Stimulated activated CD8-positive, alpha-beta memory T cell treated with anti-CD3 and anti-CD28 coated beads, Interleukin-15, amount 100 ng/mL, for 48 hours (primary cell): ENCODE data around the gene MYLK.

Experiments
- DNase-seq, 2 donors: peaks; one replicate each; pipeline ENCODE4 v3.0.0-alpha.2; 2020; ENCODE audit warnings: low read depth in 2 of 2

MYLK gene

DNA sequence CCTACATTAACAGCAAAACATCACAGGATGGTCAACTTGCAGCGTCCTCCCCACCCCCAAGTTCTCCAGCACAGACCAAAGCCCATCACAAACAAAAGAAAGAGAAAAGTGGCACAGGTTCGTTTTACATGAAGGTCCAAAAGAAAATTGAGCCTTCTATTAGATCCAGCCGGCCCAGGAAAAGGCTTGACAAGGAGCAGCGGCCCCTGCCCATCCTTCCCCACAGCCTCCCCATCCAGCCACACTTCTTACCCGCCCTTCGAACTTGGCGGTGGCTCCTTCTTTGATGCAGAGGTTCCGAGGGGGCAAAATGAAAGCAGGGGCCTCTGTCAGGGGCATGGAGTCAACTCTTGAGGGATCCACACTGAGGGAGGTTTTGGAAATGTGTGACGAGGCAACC lies 90.7 kb downstream of the MYLK start:
- DNase-seq = no peak

DNA sequence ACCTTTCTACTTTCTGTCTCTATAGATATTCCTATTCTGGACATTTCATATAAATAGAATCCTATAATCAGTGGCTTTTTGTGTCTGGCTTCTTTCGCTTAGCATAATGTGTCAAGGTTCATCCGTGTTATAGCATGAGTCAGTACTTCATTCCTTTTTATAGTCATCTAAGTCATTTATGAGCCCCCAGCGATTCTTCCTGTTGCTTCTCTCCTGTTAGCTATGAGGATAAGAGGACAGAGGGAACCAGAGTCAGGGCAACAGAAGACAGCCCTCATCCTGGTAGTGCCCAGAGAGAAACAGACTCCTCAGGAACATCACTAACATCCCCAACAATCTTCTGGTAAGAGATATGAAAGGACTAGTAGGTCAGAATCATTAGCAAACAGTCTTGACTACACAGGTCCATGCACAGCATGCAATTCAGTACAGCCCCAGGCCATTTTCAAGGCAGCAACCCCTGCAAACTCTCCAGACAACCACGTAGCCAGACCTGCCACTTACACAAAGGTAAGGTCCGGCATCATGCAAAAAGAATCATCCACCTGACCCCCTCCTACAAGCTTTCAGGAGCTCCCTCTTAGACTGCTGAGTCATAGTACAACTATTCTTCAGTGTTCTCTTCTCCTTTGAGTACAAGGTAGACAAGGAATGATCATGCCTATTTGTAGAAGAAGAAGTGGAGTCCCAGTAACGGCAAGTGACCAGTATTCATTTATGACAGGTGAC lies 91.5 kb downstream of the MYLK start:
- DNase-seq = no peak

DNA sequence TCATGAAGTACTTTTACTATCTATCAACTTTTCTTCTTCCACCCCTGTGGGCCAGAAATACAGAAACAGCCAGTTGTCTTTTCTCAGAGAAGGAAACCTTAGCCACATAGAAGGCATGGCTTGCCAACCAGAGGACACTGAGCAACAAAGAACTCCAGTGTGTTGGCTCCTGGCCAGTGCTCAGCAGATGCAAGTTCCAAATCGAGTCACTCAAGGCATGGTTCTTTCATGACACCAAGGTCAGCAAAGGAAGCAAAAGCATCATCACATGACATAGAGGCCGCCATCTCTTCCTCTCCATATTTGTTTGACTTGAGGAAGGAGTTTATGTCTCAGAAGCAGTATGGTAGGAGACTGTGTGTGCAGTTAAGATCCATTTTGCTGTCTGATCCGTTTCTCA lies 92.2 kb downstream of the MYLK start:
- no peak for DNase-seq

DNA sequence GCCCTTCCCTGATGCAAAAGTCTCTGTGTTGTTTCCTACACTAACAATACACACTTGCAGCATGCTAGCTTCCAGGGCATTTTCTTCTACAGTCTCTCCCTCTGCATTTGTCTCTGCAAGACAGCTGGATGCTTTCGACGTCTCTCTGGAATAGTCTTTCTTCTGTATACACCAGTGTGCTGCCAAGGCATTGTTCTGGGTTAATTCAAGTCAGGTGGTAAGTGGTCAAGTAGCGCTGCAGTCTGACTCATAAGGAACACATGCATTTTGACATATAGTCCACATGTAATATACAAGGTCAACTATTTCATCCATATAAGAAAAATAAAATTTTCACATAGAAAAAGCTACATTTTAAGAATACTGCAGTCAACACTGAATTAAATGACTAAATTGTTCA lies 92.7 kb downstream of the MYLK start:
- no peak for DNase-seq

DNA sequence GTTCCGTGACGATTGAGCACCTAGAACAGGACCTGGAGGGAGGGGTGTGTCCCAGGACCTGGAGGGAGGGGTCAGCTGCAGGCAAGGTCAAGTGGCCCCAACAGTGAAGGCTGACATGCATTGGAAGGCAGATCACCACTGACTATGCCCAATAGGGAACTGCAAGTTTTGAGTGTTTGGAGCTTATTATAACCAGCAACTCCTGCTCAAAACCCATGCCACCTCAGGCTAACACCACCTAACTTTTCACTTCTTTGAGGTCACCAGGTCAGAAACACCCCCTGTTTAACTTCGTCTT lies 93.1 kb downstream of the MYLK start:
- DNase-seq = no peak

DNA sequence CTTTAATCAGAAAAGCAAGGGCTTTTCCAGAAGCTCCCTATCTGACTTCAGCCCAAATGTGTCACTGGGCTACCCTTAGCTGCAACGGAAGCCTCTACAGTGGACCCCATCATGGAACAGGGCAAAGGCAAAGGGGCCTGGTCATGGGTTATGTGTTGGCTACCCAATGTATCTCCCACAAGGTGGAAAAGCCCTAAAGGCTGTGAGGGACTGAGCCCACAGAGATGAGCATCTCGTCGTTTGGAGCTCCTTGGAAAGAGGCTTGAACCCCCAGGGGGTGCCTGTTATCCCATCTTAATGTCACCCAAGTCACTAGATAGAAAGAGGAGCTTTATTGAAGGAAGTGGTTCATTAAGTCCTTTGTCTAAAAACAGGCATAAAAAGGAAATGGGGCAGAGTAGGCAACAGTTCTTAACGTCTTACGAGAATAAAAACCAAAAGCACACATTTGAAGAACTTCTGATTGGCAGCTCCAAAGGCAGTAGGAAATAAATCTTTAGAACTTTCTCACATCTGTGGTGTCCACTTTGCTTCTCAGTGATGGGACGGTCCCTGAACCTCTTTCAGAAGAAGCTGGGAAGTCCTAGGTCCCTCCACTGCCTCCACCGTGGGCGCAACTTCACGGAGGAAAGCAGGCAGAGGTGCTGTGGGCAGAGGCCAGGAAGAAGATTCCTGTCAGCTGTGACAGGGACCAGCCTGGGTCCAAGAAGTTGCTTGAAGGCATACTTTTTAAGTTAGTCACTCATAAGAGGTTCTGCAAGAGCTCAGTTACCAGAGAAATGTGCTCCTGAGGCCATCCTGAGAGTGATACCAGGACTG lies 93.7 kb downstream of the MYLK start:
- no peak for DNase-seq

DNA sequence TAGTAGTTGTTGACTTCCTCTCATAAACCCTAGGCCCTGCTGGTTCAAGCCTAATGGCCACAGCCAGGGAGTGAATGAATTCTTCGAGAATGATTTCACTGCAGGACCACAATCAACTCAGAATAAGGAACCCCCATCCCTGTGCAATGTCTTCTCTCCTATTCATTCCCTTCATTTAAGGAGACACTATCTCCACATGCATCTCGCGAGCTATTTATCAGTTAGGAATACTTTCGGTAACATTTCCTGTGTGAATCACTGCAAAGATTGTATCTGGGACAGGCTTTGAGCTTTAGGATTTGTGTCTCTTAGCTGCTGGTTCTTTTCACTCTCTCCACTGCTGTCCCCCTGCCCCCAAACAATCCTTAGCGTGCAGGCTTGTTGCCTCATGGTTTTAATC lies 94.4 kb downstream of the MYLK start:
- DNase-seq = no peak

DNA sequence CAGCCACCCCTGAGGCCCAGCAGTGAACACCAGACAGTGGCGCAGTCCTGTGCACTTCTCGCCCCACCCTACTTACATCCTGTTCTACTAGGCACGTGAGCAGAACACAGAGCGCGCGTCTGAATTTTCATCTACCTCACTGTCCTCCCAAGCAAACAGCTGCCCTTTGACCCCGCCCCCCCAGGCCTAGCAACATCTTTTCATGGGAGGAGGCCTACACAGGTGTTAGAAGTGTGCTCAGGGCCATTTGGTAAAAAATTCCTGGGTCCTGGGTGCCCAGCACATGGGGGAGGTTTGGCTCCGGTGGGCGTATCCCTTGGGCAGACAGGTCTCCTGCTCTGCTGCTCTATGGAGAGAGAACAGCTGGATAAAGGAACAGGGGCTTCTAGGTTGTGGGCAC lies 95.0 kb downstream of the MYLK start:
- DNase-seq = no peak

DNA sequence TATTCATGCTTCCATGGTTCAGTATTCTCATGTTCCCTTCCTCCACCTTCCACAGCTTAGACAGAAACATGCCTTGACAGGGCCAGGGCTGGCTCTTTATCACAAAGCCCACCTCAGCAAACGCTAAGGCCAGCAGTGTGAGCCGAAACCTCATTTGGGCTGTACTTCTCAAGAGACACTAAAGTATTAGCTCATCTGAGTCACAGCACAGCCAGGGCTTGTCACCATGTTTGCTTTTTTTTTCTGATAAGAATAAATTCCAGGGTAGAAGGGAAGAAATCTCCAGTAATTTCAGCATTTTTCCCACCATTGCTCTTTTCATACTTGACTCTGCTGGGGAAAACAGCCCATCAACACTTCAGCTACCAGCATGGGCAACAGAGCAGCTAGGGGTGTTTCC lies 95.4 kb downstream of the MYLK start:
- DNase-seq = no peak

DNA sequence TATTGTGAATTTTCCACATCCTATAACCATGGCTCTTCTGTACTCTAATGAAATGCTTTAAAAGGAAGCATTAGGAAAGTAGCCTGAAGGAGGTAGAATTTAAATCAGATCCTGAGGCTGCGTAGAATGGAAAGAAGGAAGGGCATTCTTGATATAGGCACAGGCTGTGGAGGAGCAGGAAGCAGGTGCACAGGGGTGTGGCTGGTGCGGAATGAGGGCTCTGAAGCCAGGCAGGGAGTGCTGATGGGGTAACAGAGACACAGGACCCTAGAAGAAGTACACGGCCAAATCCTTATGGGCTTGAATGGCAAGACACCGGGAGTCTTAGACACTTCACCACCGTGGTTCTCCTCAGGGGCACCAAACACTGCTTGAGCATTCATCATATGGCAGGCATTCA lies 97.0 kb downstream of the MYLK start:
- DNase-seq = no peak

DNA sequence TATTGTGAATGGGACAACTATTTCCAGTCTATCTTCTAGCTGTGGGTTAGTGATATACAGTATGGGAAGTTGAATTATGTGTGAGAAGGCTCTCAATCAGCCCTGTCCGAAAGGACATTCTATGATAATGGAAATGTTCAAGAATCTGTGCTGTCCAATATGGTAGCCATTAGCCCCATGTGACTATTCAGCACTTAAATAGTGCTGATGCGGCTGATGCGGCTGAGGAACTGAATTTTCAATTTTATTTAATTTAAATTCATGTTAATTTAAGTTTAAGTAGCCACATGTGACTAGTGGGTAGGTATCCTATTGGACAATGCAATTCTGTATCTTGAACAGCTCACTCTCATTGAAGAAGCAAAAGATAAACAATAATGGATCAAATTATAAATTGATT lies 98.5 kb downstream of the MYLK start:
- DNase-seq = no peak

DNA sequence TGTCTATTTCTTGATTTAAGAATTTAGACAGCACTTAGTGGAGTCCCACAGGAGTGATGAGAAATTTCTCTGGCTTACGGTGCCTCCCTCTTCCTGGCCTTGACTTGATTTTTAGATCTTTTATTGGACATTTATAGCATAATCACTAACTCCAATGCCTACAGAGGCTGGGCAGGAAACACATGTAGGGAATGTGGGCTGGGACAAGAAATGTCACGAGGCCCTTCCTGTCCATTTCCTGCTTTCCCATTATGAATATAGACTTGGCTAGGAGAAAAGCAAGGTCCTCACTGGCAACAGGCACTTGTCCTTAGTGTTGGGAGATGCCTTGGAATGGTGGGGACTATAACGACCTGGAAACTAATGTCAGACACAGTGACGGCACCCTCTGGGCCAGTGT lies 100.3 kb downstream of the MYLK start:
- no peak for DNase-seq

DNA sequence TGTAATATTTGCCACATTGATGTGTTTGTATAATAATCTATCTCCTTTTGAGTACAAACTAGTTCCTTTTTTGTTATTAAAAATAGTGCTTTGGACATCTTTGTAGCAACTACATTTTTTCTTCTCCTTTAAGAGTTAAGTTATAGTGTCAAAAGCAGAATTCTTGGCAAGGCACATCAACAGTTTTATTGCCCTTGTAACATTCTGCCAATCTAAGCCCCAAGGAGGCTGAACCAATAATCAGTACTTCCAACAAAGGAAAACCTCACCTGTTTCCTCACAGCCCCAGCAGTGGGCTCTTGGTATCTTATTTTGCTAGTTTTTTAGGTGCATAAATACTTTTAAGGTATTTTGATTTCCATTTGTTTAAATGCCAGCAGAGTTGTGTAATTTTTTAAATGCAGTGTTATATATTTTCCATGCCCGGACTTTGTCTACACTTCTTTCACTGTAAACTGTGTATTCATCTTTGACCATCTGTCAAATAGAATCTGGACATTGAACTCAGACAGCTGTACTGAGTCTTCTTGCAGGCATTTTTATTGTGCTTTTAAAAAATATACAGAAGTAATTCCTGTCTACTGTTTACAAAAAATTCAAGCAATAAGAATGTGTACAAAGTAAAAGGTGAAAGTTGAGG lies 101.0 kb downstream of the MYLK start:
- no peak for DNase-seq

DNA sequence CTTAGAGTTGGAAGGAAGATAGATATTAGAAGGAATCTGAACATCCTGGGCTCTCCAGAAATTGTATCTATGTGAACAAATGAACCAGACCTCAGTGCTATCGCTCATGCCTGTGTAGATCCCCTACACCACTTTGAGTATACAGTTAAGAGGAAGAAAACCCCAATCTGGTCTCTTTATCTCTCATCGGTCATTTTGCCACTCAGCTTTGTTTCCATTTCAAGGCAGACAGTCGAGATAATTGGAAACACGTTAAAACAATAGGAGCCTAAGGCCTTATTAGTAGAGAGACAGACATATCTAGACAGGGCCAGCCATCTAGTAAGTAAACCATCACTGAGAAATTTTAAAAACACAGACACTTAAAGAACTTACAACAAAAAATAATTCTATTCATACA lies 101.6 kb downstream of the MYLK start:
- no peak for DNase-seq

DNA sequence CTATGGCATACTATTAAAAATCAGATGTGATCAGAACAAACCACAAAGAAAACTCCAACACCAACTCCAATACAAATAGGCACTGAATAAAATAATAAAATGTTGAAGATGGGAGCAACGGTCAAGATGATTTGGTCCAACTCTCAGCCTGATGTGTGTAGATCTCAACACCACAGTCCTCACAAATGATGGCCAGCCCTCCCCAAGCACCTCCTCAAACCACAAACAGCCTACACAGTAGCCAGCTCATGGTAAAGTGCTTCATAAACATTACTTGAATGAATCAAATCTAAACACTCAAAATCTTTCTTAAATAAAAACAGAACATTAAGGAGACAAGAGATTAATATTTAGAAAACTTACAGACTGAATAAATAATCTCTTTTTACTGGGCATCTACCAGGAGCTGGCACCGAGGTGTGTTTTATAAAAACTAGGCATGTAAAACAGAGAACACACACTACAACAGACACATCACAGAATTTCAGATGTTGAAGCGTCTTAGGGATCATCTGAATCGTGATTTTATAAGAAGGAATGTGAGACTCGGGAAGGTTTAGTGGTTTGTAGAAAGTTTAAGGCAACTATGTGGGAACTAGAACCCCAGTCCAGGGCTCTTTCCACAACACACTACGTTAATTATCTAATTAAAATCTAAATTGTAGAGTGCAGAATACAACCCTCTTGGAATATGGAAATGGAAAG lies 102.4 kb downstream of the MYLK start:
- DNase-seq = no peak

DNA sequence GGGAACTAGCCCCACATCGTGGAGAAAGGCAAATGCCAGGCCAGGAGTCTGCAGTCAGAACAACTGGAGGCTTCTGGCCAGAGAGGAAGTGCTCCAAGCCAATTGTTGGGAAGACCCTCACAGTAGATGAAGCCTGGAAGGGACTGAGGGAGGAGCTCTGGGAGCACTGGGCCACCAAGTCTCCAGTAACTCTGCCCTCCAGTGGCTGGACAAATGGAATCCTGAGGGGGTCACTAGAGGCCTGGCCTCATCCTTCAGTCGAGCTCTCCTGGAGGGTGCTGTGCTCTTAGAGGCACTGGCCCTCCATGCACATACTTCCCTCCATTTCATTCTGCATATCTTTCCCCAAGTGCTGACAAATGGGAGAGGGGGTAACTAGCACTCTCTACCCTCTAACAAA lies 103.0 kb downstream of the MYLK start:
- no peak for DNase-seq

DNA sequence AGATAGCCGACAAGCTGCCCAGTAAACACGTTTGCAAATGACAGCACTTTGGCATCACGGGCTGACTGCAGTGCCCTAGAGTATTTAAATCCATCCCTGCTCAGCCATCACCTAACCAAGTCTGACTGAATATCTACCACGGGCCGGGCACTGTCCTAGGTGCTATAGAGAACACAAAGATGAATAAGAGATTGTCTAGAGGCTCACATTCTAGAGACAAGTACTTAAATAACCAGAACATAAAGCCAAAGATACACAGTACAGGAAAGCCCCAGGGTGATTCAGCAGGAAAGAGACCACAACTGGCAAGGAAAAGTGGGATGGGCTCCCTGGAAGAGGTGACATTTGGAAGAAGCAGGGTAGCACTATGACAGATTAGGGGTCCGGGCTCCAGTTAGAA lies 103.5 kb downstream of the MYLK start:
- DNase-seq = no peak

DNA sequence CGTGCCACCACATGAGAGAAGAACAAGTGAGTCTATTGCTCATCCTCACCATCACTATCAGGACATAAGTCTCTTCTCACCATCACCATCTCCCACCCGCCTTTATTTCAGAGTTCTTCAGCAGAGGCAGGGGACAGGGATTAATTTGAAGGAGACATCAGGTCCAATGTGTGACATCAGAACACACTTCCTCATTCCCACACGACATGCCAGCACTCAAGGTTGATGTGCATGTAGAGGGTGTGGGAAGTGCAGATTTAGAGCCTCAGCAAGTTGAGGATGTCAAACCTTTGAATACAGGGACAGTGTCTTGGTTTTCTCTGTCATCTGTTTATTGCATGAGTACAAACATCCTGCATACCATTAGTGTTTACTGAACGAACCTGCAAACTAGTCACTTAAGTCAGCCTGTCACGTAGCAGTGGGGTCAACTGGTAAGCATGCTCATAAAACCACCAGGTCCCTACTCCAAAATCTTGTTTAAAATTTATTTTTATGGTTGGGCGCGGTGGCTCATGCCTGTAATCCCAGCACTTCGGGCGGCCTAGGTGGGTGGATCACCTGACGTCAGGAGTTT lies 104.4 kb downstream of the MYLK start:
- no peak for DNase-seq

DNA sequence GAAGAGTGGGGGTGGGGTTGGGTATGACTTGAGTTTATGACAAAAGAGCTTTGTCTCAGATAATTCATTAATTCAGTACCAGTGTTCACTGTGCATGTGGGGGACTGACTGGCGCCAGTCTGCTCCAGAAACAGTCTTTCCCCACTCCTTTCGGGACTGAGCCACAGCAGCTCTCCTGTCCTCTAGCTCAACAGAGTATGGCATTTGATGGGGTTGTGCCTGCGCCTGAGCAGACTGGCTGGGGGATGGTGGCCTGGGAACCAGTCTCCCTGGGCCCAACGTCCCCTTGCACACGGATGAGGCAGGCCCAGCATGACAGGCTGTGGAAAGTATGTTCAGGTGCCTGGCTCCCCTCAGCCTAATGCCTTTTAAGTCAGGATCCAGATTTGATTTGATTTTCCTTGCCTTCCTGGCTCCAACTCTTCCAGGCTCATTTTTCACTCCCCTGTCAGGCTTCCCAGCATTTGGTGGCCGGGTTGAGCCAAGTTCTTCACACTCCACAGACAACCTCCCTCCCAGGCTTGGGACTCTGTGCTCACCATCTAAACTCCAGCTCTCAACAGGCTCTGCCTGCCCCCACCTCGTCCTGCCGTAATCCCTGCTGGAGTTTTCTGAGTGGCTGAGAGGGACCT lies 105.0 kb downstream of the MYLK start:
- no peak for DNase-seq

DNA sequence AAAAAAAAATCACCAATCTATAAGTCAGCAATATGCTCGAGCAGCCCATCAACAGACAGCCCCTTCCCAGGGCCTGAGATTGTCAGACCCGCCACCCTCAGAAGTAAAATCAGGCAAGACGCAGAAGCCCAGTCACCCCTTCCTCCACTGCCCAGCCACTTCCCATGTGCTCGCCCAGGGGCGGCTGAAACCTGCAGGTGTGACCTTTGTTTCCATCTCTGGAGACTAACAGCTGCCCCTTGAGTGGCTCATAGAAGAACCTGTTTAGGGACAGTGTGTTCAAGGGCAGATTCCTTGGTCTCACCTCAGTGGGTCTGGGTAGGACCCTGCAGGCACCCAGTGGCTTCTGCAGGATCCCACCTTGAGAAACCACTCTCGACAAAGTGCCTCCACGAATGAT lies 105.6 kb downstream of the MYLK start:
- no peak for DNase-seq

DNA sequence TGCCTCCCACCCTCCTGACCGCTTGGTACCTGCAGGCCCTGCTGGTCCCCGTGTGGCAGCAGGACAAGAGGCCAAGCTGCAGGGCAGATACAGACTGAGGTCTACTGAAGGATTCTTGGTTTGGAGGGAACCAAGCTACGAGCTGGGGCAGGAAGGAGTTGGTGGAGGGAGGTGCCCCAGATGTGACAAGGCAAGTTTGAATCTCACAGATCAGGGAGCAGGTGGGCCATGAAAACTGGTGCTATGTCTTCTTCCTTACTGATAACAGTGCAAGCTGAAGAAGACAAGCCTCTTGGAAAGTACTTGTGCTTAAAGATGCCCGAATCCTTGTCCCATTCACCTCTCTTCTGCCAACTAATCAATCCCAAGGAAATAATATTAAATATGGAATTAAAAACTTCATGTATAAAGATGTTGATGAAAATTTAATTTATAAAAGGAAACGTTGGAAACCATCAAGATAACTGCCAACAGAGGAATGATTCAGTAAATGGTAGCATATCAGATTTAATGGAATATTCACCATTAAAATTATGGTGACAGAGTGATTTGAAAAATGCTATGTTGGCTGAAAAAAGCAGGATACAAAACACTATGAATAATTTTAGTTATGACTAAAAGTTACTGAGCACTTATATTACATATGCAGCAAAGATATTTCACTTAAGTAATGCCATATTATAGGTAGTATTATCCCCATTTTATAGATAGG lies 107.9 kb downstream of the MYLK start:
- DNase-seq = no peak
